Right atrium auricular region (tissue), 2 donors: ENCODE data around the gene ANTXR1. TPM values are rescaled to one million over a fixed set of nuclear protein-coding genes. Genes with fewer than 3 reads are reported as not detected.

Experiments used
- DNase-seq: peaks from one replicate; pipeline ENCODE4 v3.0.0-alpha.2; 2019; ENCODE audit warnings: low spot score
- H3K27ac ChIP-seq, 2 donors: fragments of 200-600 bp; sonication (generic); 1 replicate in 1 of 2; 2 replicates in 1 of 2; pipeline ENCODE4 v1.5.1; 2016 to 2019
- H3K27me3 ChIP-seq, 2 donors: fragments of 200-600 bp; sonication (generic); one replicate each; pipeline versions ENCODE4 v1.5.1 to v1.6.0; 2017 to 2019
- H3K36me3 ChIP-seq: fragments of 200-600 bp; sonication (generic); one replicate; pipeline ENCODE4 v1.5.1; 2016
- H3K4me1 ChIP-seq, 2 donors: fragments of 200-600 bp; sonication (generic); one replicate each; pipeline versions ENCODE4 v1.5.1 to v1.6.0; 2017 to 2019
- H3K4me3 ChIP-seq, 2 donors: fragments of 200-600 bp; sonication (generic); 1 replicate in 1 of 2; 2 replicates in 1 of 2; pipeline ENCODE4 v1.5.1; 2017 to 2019; ENCODE audit warnings: mild to moderate bottlenecking in 1 of 2, moderate library complexity in 1 of 2
- H3K9me3 ChIP-seq, 2 donors: fragments of 200-600 bp; sonication (generic); one replicate each; pipeline ENCODE4 v1.5.1; 2019
- CTCF ChIP-seq, 2 donors: fragments of 200-600 bp; sonication (generic); IDR thresholded peaks; one replicate each; pipeline ENCODE4 v1.5.1; 2019; ENCODE audit warnings: antibody characterized with exemption in 2 of 2
- total RNA-seq, 2 donors: library from RNA; depleted of rRNA; stranded (reverse); fragments of >200 nt; gene quantifications; one replicate each; pipeline ENCODE4 v1.1.0, GENCODE V29; 2016

ANTXR1 gene
- total RNA-seq, 2 donors from 2014 or later: 27.3 to 52.2 TPM

DNA sequence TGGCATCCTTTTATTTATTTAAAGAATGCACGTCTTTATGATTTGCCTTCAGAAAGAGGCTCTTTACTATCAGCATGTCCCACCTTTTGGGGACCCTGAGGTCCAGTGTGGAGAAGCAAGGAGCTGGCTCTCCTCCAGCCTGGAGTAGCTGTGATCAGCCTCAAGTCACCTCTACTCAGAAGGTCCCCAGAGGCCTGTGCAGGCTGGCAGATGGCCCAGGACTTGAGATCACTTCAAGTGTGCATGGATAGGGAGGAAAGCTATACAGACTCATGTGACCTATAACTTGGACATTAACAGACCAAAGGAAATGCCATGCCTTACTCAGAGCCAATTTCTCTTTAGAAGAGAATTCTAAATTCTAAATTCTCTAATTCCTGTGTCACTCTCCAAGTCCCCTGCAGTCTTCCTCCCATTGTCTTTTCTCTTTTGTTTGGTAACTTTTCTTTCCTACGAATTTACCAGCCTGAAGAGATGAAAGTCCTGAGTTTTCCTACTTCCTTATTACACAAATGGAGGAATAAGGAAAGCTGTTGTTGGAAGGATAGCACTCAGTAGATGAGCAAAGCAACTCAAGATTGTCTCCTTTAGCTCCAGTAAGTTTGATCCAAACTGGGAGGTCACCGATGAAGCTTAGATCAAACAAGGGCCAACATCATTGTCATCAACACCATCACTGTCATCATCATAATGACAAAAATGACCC lies 210.1 kb downstream of the ANTXR1 start:
- DNase-seq: no peak
- Histone ChIP-seq H3K9me3 (no peaks in the 10 kb centered on the region), H3K36me3 (no peaks in the 10 kb centered on the region), H3K27me3 (no peaks in the 10 kb centered on the region), H3K27ac (peak overlapping the region in 1 of 2 donors; percentile 22), H3K4me1 (peaks cover 0 to 18% of the 10 kb centered on the region in 2 donors), H3K4me3 (no peak overlapping the region)
- TF ChIP-seq CTCF (IDR thresholded peaks at IDR 0.05): no peak

GRCh38 chr2:69223759-69224511 lies 211.0 kb downstream of the ANTXR1 start:
- H3K27ac ChIP-seq: no peak overlapping the region

GRCh38 chr2:69224512-69224837 lies 211.5 kb downstream of the ANTXR1 start:
- no peak overlapping the region for H3K27ac ChIP-seq
- no peak overlapping the region for H3K4me3 ChIP-seq
- H3K27me3 ChIP-seq: no peaks in the 10 kb centered on the region
- no peak for DNase-seq
- no peak for TF ChIP-seq CTCF (IDR thresholded peaks at IDR 0.05)
- peaks cover 0 to 18% of the 10 kb centered on the region in 2 donors for H3K4me1 ChIP-seq
- no peaks in the 10 kb centered on the region for H3K36me3 ChIP-seq
- H3K9me3 ChIP-seq: no peaks in the 10 kb centered on the region

More at GRCh38 chr2:69223759-69224511, 211.0 kb downstream of the ANTXR1 start:
- Histone ChIP-seq H3K9me3 (no peaks in the 10 kb centered on the region), H3K4me1 (peaks cover 0 to 18% of the 10 kb centered on the region in 2 donors), H3K4me3 (no peak overlapping the region), H3K36me3 (no peaks in the 10 kb centered on the region), H3K27me3 (no peaks in the 10 kb centered on the region)
- TF ChIP-seq CTCF (IDR thresholded peaks at IDR 0.05): no peak
- no peak for DNase-seq

DNA sequence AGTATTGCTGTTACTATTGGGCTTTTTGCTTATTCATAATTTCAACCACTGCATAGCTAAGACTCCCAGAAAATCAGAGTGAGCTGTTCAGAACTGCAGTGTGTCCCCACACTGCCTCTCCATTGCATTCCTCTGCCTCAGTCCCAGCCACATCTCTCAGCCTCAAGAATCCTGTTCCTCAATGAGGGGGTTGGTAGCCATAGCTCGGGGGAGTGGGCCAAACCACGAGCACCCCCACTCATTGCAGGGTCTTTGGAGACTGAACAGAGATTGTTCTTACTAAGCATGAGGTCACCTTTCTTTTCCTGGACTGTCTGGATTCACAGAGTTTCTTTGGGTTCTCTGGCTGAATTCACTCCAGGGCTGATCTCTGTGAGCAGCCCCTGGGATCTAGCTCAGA lies 213.0 kb downstream of the ANTXR1 start:
- H3K27ac ChIP-seq: no peak overlapping the region

GRCh38 chr2:69226903-69227302 lies 213.9 kb downstream of the ANTXR1 start:
- Histone ChIP-seq H3K27ac (no peak overlapping the region), H3K27me3 (no peaks in the 10 kb centered on the region), H3K36me3 (no peaks in the 10 kb centered on the region), H3K9me3 (no peaks in the 10 kb centered on the region), H3K4me3 (no peak overlapping the region), H3K4me1 (peaks cover 0 to 18% of the 10 kb centered on the region in 2 donors)
- TF ChIP-seq CTCF (IDR thresholded peaks at IDR 0.05): no peak
- no peak for DNase-seq

More for the DNA sequence above, 213.0 kb downstream of the ANTXR1 start:
- Histone ChIP-seq H3K36me3 (no peaks in the 10 kb centered on the region), H3K27me3 (no peaks in the 10 kb centered on the region), H3K4me1 (peaks cover 0 to 18% of the 10 kb centered on the region in 2 donors), H3K4me3 (no peak overlapping the region), H3K9me3 (no peaks in the 10 kb centered on the region)
- TF ChIP-seq CTCF (IDR thresholded peaks at IDR 0.05): no peak
- DNase-seq: no peak
